D721Med (cell line): Measurements from ENCODE around the gene CDC42.

Experiments
- DNase-seq: peaks from one replicate; pipeline ENCODE4 v3.0.0; 2011; ENCODE audit warnings: low spot score; ENCODE audit not compliant: insufficient read length
- FAIRE-seq: peaks from 2 replicates; lab custom pipeline; 2011; peaks lifted over from hg19 to GRCh38; lab: Jason Lieb, UNC
- TF ChIP-seq, protein P1 (sequence below): IDR thresholded peaks from 2 replicates; pipeline ENCODE4 v1.5.1; 2012; ENCODE audit warnings: mild to moderate bottlenecking, control low read depth; ENCODE audit not compliant: insufficient read depth; ENCODE audit errors: missing control alignments

Gene CDC42

DNA sequence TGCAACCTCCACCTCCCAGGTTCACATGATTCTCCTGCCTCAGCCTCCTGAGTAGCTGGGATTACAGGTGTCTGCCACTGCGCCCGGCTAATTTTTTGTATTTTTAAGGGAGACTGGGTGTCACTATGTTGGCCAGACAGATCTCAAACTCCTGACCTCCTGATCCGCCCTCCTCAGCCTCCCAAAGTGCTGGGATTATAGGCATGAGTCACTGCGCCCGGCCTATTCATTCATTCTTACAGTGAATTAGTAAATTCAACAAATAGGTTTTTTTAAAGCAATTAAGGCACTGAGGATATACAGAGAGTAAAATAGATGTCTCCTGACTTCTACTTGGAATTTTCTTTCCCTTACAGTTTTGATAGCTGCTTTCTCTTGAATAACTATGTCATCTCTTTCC lies 43.5 kb downstream of the CDC42 start:
- FAIRE-seq: no peak
- no peak for DNase-seq
- TF ChIP-seq, protein P1, sequence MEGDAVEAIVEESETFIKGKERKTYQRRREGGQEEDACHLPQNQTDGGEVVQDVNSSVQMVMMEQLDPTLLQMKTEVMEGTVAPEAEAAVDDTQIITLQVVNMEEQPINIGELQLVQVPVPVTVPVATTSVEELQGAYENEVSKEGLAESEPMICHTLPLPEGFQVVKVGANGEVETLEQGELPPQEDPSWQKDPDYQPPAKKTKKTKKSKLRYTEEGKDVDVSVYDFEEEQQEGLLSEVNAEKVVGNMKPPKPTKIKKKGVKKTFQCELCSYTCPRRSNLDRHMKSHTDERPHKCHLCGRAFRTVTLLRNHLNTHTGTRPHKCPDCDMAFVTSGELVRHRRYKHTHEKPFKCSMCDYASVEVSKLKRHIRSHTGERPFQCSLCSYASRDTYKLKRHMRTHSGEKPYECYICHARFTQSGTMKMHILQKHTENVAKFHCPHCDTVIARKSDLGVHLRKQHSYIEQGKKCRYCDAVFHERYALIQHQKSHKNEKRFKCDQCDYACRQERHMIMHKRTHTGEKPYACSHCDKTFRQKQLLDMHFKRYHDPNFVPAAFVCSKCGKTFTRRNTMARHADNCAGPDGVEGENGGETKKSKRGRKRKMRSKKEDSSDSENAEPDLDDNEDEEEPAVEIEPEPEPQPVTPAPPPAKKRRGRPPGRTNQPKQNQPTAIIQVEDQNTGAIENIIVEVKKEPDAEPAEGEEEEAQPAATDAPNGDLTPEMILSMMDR: no peak

DNA sequence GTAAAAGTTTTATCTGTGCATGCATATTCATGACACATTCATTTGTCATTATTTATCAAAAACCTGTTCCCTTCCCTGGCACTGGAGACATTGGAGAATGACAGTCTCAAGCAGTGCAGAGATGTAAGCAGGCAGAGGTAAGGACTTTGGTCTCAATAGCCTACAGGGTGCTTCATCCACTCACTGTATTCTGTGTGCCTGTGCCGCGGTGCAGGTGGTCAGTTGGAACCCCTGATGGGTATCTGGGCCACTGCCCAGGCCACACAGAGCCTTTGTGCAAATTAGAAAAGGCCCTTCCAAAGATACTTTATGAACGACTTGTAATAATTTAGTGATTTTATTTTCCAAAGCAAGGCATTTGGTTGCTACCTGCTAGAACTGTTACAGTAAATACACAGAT lies 44.0 kb downstream of the CDC42 start:
- TF ChIP-seq, protein P1: no peak
- FAIRE-seq (no peak), DNase-seq (no peak)

DNA sequence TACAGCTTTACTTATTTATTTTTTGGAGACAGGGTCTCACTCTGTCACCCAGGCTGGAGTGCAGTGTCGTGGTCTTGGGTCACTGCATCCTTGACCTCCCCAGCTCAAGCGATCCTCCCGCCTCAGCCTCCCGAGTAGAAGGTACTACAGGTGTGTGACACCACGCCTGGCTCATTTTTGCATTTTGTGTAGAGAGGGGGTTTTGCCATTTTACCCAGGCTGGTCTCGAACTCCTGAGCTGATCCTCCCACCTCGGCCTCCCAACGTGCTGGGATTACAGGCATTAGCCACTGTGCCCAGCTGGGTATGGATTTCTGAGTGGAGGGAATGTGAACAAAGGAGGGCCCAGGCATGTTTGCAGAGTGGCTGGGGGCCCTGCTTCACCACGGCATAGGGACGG lies 46.2 kb downstream of the CDC42 start:
- DNase-seq: no peak
- TF ChIP-seq, protein P1: no peak
- no peak for FAIRE-seq

DNA sequence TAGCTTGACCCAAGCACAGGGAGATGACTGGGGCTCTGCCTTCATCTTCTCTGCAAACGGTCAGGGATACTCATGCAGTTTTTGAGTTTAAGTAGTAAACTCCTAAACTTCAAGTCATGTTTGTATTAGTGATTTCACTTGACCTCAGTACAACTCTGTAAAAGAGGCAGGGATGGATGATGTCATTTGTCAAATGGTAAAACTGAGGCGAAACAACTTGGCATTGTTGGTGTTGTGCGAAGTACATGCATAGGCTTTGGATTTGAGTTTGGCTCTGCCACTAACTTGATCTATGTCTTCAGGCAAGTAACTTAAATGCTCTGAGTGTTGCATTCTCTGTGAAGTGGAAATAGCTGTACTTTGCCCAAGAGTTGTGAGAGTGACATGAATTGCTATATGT lies 47.7 kb downstream of the CDC42 start:
- TF ChIP-seq, protein P1: no peak
- FAIRE-seq: no peak
- DNase-seq: no peak

DNA sequence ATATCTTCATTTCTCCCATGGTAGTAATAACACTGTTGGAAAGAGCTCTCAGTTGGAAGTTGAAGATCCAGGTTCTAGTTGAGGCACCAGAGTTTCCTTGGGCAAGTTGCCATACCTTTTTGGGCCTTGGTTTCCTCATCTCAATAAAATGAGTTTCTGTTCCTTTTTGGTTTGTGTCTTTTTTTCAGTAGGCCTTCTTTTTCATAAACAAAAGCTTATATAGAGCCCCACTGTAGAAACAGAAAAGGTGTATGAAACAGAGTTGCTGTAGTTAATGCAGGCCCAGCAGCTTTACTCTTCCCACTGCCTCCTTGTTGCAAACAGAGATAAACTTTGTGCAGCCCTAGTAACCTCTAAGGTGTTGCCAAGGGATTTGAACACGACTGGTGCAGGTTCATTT lies 48.7 kb downstream of the CDC42 start:
- TF ChIP-seq, protein P1: no peak
- FAIRE-seq: no peak
- no peak for DNase-seq

DNA sequence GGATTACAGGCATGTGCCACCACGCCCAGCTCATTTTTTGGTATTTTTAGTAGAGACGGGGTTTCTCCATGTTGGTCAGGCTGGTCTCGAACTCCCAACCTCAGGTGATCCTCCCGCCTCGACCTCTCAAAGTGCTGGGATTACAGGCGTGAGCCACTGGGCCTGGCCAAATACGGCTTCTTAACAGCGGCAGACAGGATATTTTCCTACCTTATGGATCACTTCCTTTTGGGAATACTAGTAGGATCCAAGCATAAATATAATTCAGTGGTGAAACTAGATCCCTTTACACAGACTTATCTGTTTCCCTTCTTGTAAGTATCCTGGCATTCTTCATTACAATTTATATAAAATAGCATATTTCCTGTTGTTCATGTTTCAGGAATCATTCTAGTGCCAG lies 49.5 kb downstream of the CDC42 start:
- DNase-seq (no peak), FAIRE-seq (no peak)
- TF ChIP-seq, protein P1: no peak

DNA sequence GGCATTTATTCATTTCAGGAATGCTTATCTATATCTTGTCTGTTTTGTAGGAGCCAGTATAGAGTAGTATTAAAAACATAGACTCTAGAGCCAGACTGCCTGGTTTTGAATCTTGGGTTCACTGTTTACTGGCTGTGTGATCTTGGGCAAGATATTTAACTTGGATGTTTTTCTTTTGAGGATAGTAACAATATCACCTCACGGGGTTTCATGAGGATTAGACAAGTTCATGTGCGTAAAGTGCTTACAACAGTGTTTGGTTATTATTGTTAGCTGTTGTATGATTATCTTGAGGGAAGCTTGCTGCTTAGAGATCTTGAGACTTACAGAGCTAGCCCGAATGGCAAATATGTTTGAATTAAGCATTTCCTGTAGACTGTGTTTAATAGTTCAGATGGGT lies 50.2 kb downstream of the CDC42 start:
- DNase-seq (no peak), FAIRE-seq (no peak)
- TF ChIP-seq, protein P1: no peak
